Fibroblast of skin of back (primary cell): ENCODE measurements around the gene ADAD1.

Source experiments
- DNase-seq: peaks from one replicate; pipeline ENCODE4 v3.0.0-alpha.2; 2013

The ADAD1 gene

GRCh38 chr4:122456231-122457116, 77.7 kb downstream of the ADAD1 start, which contains the start of gene IL2:
Gene IL2, minus strand, starts transcription at chr4:122456725. Its CDS starts 285 bp downstream, at chr4:122456440.
- no peak for DNase-seq

- DNase-seq, result peak; percentile 56
Observed at GRCh38 chr4:122458625-122459024, 79.8 kb downstream of the ADAD1 start.

GRCh38 chr4:122469457-122469856, 90.6 kb downstream of the ADAD1 start:
- DNase-seq, result no peak

- DNase-seq, result no peak
Observed at GRCh38 chr4:122475233-122475632, 96.4 kb downstream of the ADAD1 start.

- DNase-seq, result no peak
Observed at GRCh38 chr4:122476126-122476525, 97.3 kb downstream of the ADAD1 start.

- no peak for DNase-seq
Observed at GRCh38 chr4:122476745-122477144, 97.9 kb downstream of the ADAD1 start.
